ENCODE results near the gene TSPAN12. TPM values are rescaled to one million over a fixed set of nuclear protein-coding genes. Genes with fewer than 3 reads are reported as not detected.

Gene TSPAN12
- total RNA-seq, 1 donor from 2014 or later, result not detected

- intact Hi-C loops (cut with micrococcal nuclease), result no loop called here
These were observed 97.1 kb downstream of the TSPAN12 start for GRCh38 chr7:120760851-120761250.

- intact Hi-C loops (cut with micrococcal nuclease), result no loop called here
These were observed 97.9 kb downstream of the TSPAN12 start for GRCh38 chr7:120760050-120760449.

GRCh38 chr7:120743128-120743527 is 114.8 kb downstream of the TSPAN12 start:
- intact Hi-C loops (cut with micrococcal nuclease), result no loop called here

- intact Hi-C loops (cut with micrococcal nuclease), result no loop called here
These were observed 115.6 kb downstream of the TSPAN12 start for GRCh38 chr7:120742372-120742771.

GRCh38 chr7:120741371-120742042 is 116.4 kb downstream of the TSPAN12 start:
- intact Hi-C loops (cut with micrococcal nuclease), result no loop called here

- intact Hi-C loops (cut with micrococcal nuclease), result no loop called here
These were observed 117.6 kb downstream of the TSPAN12 start for GRCh38 chr7:120740348-120740747.

- intact Hi-C loops (cut with micrococcal nuclease), result no loop called here
These were observed 119.1 kb downstream of the TSPAN12 start for GRCh38 chr7:120738816-120739215.

Other genes starting within 250 kb of the TSPAN12 start
- gene ING3, start 92.6 kb upstream of the TSPAN12 start, total RNA-seq, result 25.7 and 25.9 TPM in 2 replicates
- gene CPED1, start 130.6 kb upstream of the TSPAN12 start, total RNA-seq, result not detected in 2 replicates